Suprapubic skin (tissue), 3 donors: ENCODE results near the gene MLH3.

ENCODE experiments used
- CTCF ChIP-seq, 2 donors: fragments of 200-600 bp in 1 of 2; fragments of 450-650 bp in 1 of 2; sonication (generic) in 1 of 2; IDR thresholded peaks; one replicate each; pipeline ENCODE4 v1.5.1; 2016 to 2019; ENCODE audit warnings: antibody characterized with exemption in 2 of 2, mild to moderate bottlenecking in 1 of 2, moderate library complexity in 1 of 2
- EP300 ChIP-seq: sonication (generic); formaldehyde crosslinking; IDR thresholded peaks from one replicate; pipeline ENCODE4 v1.6.1; 2017; ENCODE audit warnings: antibody characterized with exemption

GRCh38 chr14:75023108-75023507, 28.2 kb downstream of the MLH3 start:
- TF ChIP-seq CTCF (IDR thresholded peaks at IDR 0.05) (no peak), EP300 (no peak)
